Activated CD8-positive, alpha-beta memory T cell treated with anti-CD3 and anti-CD28 coated beads, Interleukin-2, amount 50 U/mL, for 1 hour (primary cell): Measurements from ENCODE around the gene CCNL2.
"Not testable (repeated sequence)": the region's sequence is repeated elsewhere in the genome, so short reads cannot be mapped to it uniquely, and the experiment has no call there.

Experiments used
- DNase-seq: peaks from one replicate; pipeline ENCODE4 v3.0.0-alpha.2; 2020; ENCODE audit errors: extremely low read depth

Gene CCNL2

GRCh38 chr1:1432274-1432950 is 33.3 kb upstream of the CCNL2 start:
- no peak for DNase-seq

DNA sequence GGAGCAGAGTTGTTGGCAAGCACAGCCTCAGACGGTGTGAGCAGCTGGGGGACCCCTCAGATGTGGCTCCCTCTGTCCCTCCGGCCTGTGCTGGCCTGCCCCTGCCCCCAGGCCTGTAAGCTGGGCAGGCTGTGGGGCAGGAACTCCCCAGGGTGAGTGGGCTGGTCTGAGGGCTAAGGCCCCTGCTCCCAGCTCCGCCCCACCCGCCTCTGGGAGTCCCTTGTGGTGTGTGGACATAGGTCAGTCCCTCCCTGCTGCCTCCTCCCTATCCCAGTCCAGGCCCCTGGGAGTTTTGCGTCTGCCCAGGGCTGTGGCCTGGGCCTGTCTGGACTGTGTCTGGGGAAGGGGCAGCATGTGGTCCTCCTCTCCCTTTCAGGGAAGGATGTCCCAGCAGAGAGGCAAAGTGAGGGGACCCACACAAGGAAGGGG is 32.7 kb upstream of the CCNL2 start:
- DNase-seq = no peak

- no peak for DNase-seq
Observed at GRCh38 chr1:1430992-1431844, 32.1 kb upstream of the CCNL2 start.

- DNase-seq = no peak
Observed at GRCh38 chr1:1430114-1430982, 31.2 kb upstream of the CCNL2 start.

DNA sequence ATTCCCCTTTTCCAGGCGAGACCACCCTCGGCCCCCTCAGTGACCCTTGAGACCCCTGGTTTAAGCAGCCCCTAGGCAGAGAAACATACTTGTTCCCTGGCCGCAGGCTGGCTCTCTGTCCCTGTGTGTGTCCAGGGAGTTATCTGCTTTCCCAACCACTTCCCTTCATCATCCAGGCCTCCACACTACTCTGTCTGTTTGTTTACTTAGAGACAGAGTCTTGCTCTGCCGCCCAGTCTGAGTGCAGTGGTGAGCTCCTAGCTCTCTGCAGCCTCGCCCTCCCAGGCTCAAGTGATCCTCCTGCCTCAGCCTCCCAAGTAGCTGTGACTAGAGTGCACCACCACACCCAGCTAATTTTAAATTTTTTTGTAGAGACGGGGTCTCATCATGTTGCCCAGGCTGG is 30.5 kb upstream of the CCNL2 start:
- DNase-seq = no peak

DNA sequence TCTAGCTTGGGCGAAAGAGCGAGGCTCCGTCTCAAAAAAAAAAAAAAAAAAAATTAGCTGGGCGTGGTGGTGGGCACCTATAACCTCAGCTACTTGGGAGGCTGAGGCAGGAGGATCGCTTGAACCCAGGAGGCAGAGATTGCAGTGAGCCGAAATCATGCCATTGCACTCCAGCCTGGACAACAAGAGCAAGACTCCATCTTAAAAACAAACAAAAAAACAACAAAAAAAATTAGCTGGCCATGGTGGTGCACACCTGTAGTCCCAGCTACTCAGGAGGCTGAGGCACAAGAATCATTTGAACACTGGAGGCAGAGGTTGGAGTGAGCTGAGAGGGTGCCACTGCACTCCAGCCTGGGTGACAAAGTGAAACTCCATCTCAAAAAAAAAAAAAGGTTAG is 29.8 kb upstream of the CCNL2 start:
- DNase-seq = not testable (repeated sequence)

- no peak for DNase-seq
Observed at GRCh38 chr1:1428174-1428573, 29.0 kb upstream of the CCNL2 start.

- no peak for DNase-seq
Observed at GRCh38 chr1:1427820-1428148, 28.6 kb upstream of the CCNL2 start.

- no peak for DNase-seq
Observed at GRCh38 chr1:1427106-1427819, 28.1 kb upstream of the CCNL2 start.

DNA sequence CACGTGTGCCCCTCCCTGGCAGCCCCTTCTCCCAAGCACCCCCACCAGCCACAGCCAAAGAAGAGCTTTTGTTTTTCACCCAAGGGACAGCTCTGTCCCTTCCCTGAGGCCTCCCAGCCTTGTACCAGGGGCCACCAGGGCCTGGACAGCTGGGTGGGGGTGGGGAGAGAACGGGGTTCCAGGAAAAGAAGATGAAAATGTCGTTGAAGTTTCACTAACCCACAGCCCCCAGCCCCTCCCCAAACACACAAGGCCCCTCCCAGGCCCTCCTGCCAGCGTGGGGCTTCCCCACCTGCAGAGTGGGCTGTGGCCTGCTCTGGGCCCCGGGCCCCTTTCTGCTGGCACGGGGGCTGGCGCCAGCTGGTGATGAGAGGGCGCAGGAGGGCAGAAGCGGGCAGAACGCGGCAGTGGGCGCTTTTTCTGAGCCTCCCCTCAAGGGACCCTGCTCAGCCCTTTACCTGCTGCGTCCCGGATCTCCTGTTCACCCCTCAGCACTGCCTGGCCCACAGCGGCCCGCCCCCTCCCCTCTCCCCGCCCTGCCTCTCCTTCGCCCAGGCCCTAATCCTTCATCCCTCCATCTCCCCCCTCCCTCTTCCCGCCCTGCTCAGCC is 27.5 kb upstream of the CCNL2 start:
- no peak for DNase-seq

- DNase-seq = no peak
Observed at GRCh38 chr1:1425753-1426495, 26.8 kb upstream of the CCNL2 start.

DNA sequence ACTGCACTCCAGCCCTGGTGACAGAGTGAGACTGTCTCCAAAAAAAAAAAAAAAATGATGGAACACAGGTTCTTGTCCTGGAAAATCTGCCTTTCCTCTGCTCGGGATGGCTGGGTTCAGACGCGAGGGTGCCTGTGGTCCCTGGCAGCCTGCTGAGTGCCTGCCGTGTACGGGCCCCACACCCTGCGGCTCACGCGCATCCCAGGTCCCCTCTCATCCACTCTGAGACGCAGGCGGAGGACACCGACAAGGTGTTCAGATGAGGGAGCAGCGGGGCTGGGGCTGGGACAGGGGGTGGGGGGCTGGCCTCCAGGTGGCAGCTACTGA is 26.3 kb upstream of the CCNL2 start:
- DNase-seq = no peak

DNA sequence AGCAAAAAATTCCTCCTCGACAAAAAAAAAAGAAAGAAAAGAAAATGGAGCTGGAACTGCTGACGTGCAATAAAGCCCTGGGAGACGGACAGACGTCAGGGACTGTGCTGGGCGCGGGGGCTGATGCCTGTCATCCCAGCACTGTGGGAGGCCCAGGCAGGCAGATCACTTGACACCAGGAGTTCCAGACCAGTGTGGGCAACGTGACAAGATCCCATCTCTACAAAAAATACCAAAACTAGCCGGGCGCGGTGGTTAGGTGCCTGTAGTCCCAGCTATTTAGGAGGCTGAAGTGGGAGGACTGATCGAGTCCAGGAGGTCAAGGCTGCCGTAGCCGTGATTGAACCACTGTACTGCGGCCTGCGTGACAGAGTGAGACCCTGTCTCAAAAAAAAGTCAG is 25.6 kb upstream of the CCNL2 start:
- no peak for DNase-seq

- DNase-seq = no peak
Observed at GRCh38 chr1:1423245-1423597, 24.1 kb upstream of the CCNL2 start.

- DNase-seq = no peak
Observed at GRCh38 chr1:1422465-1423244, 23.5 kb upstream of the CCNL2 start.

DNA sequence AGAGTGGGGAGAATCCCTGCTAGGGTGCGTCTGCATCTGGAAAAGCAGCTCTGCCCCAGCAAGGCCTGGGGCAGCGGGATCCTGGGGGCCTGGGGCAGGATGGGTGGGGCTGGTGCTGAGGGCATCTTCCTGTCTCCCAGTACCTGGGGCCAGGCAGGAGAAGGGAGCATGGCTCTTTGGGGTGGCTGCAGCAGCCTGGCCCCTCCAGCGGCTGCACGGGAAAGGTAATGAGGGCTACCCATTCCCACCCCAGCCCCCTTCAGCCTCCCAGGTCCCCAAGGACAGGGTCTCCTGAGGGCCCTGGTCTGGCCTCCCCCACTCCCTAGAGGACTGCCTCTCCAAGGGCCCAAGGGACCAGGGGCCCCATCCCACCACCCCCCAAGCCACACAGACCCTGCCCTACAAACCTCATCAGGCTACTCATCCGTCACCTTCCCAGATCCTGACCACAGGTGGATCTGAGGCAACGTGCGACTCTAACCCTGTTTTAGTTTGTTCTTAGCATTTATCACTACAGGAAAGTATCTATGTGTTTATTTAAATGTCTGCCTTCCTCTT is 22.9 kb upstream of the CCNL2 start:
- DNase-seq = no peak

DNA sequence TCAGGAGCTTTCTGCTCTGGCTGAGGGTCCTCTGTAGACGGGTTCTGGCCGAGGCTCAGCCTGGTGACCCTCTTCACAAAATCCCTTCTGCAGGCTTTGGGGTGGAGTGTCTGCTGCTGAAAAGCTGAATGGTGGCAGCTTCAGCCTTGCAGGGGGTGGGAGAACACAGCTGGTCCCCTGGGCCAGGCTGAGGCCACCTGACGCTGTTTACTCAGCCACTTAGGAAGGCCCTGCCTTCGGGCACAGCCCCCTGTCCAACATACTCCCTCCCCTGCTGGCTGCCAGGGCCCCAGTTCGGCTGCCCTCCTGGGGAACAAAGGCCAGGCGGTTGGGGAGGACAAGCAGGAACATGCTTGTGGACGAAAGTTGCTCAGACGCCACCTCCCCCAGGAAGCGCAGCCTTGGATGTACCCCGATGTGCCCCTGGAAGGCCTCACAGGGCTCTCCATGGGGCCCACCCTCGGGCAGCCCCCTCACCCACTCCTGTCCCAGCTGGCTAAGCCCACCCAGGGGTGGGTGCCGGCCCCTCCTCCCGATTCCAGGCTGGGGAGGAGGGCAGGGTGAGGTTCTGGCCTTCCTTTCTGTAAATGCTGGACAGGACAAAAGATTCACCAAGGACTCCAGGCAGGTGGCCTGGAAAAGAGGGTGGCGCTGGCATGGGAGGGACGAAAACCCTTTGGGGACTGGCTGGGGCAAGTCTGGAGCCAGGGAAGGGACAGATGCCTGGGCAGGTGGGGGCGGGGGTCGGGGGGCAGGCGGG is 22.2 kb upstream of the CCNL2 start, which contains the start of gene ANKRD65:
Gene ANKRD65 (minus strand): TSS at position 130 of the 760 bp plus-strand sequence. CDS start 271 bp downstream, outside the sequence.
- no peak for DNase-seq

DNA sequence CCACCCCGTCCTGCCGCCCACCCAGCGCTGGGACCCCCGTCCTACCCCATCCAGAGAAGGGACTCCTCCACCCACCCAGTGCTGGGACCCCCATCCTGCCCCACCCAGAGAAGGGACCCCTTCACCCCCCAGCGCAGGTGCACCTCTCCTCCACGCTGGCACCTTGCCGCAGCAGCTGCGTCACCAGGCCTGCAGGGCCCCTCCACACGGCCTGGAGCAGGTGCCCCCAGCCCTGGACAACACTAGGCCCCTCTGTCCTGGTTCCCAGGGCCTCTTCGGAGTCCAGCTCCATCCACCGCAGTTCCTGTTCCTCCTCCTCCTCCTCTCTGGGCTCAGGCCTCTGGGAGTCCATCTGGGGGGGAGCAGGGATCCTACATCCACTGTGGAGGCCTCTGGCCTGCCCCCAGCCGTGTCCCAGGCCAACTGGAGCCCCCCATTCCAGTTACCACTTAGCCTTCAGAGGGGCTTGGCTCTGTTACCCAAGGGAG is 21.6 kb upstream of the CCNL2 start:
- no peak for DNase-seq
